ENCODE results near the gene NEUROG2.

NEUROG2 gene

DNA sequence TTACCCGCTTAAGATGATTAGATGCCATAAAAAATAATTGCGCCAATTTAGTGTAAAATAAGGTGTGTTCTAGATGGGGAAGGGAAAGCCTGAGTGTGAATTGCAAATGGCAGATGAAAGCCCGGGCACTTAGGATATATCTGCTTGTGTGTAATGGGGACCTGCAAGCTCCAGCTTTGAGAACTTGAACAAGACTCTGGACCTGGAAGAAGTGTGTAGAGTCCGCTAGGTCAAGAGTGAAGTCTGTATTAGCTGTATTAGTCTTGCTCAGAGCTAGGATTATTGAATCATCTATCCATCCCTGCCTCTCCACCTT, 4.2 kb downstream of the NEUROG2 start:
- POLR2A ChIA-PET, result no interaction called here
- CTCF ChIA-PET, result interaction anchor here (1.3 to 3.7 kb wide), 3 partner anchors 11 to 189 kb away, joined by 3 to 27 read pairs (median 4); no protein-coding TSS in a partner anchor
- H3K4me3 ChIP-seq (ENCODE audit: low read depth, low read length), result no peak overlapping the region
- no peak for DNase-seq (ENCODE audit: low read depth, low spot score)
- TF ChIP-seq, protein P1, sequence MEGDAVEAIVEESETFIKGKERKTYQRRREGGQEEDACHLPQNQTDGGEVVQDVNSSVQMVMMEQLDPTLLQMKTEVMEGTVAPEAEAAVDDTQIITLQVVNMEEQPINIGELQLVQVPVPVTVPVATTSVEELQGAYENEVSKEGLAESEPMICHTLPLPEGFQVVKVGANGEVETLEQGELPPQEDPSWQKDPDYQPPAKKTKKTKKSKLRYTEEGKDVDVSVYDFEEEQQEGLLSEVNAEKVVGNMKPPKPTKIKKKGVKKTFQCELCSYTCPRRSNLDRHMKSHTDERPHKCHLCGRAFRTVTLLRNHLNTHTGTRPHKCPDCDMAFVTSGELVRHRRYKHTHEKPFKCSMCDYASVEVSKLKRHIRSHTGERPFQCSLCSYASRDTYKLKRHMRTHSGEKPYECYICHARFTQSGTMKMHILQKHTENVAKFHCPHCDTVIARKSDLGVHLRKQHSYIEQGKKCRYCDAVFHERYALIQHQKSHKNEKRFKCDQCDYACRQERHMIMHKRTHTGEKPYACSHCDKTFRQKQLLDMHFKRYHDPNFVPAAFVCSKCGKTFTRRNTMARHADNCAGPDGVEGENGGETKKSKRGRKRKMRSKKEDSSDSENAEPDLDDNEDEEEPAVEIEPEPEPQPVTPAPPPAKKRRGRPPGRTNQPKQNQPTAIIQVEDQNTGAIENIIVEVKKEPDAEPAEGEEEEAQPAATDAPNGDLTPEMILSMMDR (IDR thresholded peaks at IDR 0.05; ENCODE audit: insufficient read depth, low read length, missing control alignments), result no peak

DNA sequence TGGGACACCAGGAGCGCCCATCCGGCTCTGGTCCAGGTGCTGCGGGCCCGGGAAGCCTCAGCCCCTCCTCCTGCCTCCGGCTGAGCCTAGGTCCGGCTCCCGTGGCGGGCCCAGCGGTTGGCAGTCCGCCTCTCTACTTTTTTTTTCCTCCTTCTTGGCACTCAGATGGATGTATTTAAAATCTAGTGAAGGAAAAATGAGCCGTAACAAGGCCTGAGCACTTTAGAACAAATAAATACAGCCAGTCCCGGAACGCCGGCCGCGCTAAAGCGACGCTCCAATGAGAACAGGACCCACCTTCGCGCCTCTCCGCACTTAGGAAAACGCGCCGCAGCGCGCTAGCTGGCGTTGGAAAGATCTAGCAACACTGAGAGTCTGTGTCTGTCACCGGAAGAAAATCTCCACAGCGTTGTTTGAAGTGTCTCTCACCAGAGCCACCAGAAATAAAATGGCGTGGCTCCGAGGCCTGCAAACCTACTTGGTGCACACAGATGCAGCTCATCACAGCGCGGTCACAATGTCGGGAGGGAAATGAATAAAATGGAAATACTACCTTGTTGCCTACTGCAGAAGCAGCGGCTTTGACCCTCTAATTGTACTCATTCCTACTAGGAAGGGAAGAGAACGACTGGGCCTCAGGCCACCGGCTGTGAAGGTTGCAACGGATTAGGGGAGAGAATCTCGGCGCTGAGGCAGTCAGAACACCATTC, 4.7 kb downstream of the NEUROG2 start:
- no peak for DNase-seq (ENCODE audit: low read depth, low spot score)
- ChIA-PET POLR2A (no interaction called here), CTCF (interaction anchor here (1.6 to 3.7 kb wide), 2 partner anchors 12 to 183 kb away, joined by 3 to 27 read pairs; no protein-coding TSS in a partner anchor)
- no peak overlapping the region for H3K4me3 ChIP-seq (ENCODE audit: low read depth, low read length)
- TF ChIP-seq, protein P1 (IDR thresholded peaks at IDR 0.05; ENCODE audit: insufficient read depth, low read length, missing control alignments), result no peak

DNA sequence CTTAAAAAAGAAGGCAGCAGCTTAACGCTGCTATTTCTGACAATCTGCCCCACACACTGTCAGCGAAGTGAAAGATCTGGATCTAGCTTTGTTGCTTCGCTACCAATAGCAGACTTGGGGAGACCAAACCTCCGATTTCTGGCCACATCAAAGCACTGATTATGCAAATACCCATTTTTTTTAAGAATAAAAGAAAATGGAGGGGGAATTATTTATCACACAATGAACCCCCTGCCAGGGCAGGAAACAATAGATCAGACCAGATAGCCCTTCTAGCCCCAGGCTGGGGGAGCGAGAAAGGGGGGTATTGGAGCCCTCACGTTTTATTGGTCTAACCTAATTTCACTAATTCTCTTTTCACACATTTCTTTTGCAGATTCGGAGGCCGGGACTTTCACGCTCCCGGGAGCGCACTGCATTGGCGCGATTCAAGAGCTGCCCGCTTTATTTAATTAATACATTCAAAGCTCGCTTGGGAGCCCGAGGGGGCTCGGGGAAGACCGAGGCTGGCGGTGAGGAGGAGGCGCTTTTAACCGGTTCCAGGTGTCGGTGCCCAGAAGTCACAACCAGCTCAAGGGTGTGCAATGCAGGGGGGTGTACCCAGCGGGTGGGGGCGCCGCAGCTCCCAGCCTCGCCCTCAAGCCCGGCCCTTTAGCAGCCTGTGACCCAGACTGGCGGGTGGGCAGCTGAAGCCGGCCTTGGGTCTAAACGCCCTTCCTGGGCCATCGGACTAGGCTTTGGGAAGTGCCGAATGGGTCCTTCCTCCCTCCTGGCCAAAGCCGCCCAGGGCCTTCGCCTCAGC, 5.5 kb downstream of the NEUROG2 start:
- ChIA-PET POLR2A (no interaction called here), CTCF (interaction anchor here (1.6 to 3.7 kb wide), 2 partner anchors 12 to 182 kb away, joined by 3 to 27 read pairs; no protein-coding TSS in a partner anchor)
- H3K4me3 ChIP-seq (ENCODE audit: low read depth, low read length), result no peak overlapping the region
- TF ChIP-seq, protein P1 (IDR thresholded peaks at IDR 0.05; ENCODE audit: insufficient read depth, low read length, missing control alignments), result no peak
- DNase-seq (ENCODE audit: low read depth, low spot score), result no peak

DNA sequence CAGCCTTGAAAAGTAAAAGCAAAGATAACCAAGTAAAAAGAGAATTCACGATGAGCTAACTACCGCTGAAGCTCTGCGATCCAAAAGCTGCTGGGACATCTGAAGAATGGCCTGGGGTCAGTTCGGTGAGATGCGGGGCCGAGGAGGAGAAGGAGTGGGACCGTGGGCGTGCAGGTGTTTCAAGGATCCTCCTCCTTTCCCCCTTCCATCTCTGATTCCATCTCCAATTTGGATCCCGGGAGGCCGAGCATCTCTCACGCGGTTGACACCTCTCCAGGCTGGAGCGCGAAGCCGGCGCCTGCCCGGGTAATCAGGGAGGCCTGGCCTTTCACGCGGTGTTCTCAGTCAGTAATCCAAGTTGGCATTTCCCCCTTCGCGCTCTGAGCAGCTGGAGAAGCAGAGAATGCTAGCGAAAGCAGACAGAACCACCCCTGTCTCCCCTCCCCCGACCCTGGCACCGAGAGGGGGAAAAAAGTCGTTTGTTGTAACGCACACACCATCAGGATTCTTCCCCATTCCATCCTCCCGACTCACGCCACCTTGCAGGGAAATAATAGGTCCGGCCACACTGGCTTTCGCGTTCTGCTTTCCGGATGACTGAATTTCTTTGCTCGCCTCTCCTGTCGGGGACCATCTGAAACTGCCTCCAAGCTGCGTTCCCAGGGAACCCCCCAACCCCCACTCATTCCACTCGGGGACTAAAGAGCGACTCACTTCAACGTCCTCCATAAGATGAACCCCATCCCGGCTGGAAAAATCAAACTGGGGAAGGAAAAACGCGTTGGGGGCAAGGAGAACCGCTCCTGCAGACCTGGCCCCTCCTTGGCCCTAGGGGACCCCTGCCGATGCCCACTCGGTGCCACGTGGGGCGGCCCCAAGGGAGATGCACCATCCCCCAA, 6.5 kb downstream of the NEUROG2 start:
- TF ChIP-seq, protein P1 (IDR thresholded peaks at IDR 0.05; ENCODE audit: insufficient read depth, low read length, missing control alignments), result no peak
- no peak for DNase-seq (ENCODE audit: low read depth, low spot score)
- ChIA-PET CTCF (interaction anchor here (3.7 kb wide), 1 partner anchor 13 kb away, joined by 27 read pairs; no protein-coding TSS in a partner anchor), POLR2A (no interaction called here)
- no peak overlapping the region; the same call in 1 of the 2 replicates for H3K4me3 ChIP-seq (ENCODE audit: low read depth, low read length)

DNA sequence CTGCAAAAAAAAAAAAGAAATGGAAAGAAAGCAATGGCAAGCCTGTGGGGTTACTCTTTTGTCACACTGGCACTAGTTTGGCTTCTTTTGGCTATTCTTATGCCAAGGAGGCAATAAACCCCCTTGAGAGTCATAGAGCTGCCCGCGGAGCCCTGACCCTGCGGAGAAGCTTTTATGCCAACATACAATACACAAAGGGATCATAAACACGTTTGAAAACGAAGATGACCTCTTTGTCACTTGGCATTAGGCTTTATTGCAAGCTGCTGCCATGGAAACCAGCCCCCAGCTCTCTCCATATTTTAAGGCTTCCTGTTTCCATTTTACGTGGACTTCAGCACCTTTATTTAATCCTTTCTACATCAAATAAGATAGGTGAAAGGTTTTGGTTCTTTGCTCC, 7.6 kb downstream of the NEUROG2 start:
- no peak for DNase-seq (ENCODE audit: low read depth, low spot score)
- no peak overlapping the region for H3K4me3 ChIP-seq (ENCODE audit: low read depth, low read length)
- TF ChIP-seq, protein P1 (IDR thresholded peaks at IDR 0.05; ENCODE audit: insufficient read depth, low read length, missing control alignments), result no peak
- ChIA-PET CTCF (no interaction called here), POLR2A (no interaction called here)

All from AG04449 (cell line).